Measurements from ENCODE around the gene TACR1. TPM values are rescaled to one million over a fixed set of nuclear protein-coding genes. Genes with fewer than 3 reads are reported as not detected.

TACR1 gene
- total RNA-seq, 4 donors from 2014 or later = 0.37 to 6.7 (median 5.2) TPM

GRCh38 chr2:75053484-75054112 lies 145.7 kb downstream of the TACR1 start:
- no peak for ATAC-seq (ENCODE audit: low FRiP score)
- no peak for DNase-seq (ENCODE audit: low spot score)
- TF ChIP-seq CTCF (IDR thresholded peaks at IDR 0.05) = peak in 1 of 3 donors; percentile 23

DNA sequence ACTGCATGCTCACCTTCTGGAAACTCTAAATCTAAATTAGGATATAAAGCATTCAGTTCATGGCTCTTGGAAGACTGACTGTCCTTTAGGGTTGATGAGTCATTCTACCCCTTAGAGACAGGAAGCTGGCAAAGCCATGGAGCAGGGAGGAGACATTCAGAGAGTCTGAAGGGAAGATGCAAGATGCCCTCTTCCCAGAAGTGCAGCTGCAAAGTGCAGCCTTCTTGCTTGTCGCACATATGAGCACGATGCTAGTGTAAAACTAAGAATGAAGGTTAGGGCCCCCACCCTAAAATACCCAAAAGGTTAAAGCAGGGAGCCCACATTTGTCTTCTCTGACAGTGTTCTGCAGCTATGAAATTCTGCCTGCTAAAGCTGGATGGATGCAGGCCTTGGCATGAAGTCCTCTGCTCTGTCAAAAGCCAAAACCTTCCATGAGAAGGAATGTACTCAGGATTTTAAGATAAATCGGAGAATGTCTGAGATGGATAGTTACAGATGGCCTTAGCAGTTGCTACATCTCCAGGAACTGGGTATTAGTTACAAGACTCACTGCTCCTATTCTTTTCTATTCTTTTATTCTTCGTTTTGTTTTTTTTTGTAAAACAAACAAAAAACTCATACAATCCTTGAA lies 151.2 kb downstream of the TACR1 start:
- TF ChIP-seq CTCF (IDR thresholded peaks at IDR 0.05) = no peak
- DNase-seq (ENCODE audit: low spot score) (no peak), ATAC-seq (ENCODE audit: low FRiP score) (peak; percentile 73)

GRCh38 chr2:75047189-75047991 lies 151.9 kb downstream of the TACR1 start:
- TF ChIP-seq CTCF (IDR thresholded peaks at IDR 0.05) = no peak
- ATAC-seq (ENCODE audit: low FRiP score) = no peak
- no peak for DNase-seq (ENCODE audit: low spot score)

DNA sequence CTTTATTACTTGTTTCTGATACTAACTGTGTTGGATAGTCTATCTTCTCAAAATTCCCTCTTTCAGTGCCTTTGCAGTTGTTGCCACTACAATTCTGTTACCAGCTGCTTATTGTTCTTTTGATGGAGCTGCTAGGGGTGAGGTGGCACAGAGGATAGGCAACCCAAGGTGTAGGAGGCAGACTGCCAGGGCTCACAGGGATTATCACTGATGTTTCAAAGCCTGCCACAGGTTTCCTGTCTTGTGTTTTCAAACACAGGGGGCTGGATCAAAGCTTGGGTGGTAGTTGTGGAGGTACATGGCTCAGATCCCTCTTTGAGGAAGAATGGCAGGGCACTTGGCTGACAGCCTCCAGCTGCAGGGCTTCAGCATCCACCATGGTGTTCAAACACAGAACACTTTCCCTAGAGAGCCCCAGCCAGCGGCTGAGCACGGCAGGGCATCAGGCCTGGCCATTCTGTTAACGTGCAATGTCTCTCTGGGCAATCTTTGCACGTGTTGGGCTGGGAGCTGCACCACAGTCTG lies 153.7 kb downstream of the TACR1 start:
- no peak for ATAC-seq (ENCODE audit: low FRiP score)
- DNase-seq (ENCODE audit: low spot score) = no peak
- no peak for TF ChIP-seq CTCF (IDR thresholded peaks at IDR 0.05)

- TF ChIP-seq CTCF (IDR thresholded peaks at IDR 0.05) = no peak
- no peak for ATAC-seq (ENCODE audit: low FRiP score)
- DNase-seq (ENCODE audit: low spot score) = no peak
These were observed 155.0 kb downstream of the TACR1 start for GRCh38 chr2:75044291-75044690.

GRCh38 chr2:75042823-75043222 lies 156.5 kb downstream of the TACR1 start:
- ATAC-seq (ENCODE audit: low FRiP score) = no peak

More at GRCh38 chr2:75042823-75043222, 156.5 kb downstream of the TACR1 start:
- TF ChIP-seq CTCF (IDR thresholded peaks at IDR 0.05) = no peak
- no peak for DNase-seq (ENCODE audit: low spot score)

All from omental fat pad (tissue), 4 donors.